Loucy (cell line): ENCODE data around the gene ZNF469.
"Not testable (repeated sequence)": the region's sequence is repeated elsewhere in the genome, so short reads cannot be mapped to it uniquely, and the experiment has no call there.

Experiments
- H2AFZ ChIP-seq: fragments of 200-600 bp; sonication (generic); 2 replicates; pipeline ENCODE4 v1.6.0; 2016; ENCODE audit warnings: antibody characterized with exemption, mild to moderate bottlenecking, low read length, moderate library complexity
- H3F3A ChIP-seq: fragments of 200-600 bp; 2 replicates; pipeline ENCODE4 v1.6.0; 2016; ENCODE audit warnings: antibody characterized with exemption, low read depth, mild to moderate bottlenecking
- H3K27me3 ChIP-seq: fragments of 200-600 bp; sonication (generic); 2 replicates; pipeline ENCODE4 v1.6.1; 2014; ENCODE audit warnings: low read length, mild to moderate bottlenecking; ENCODE audit not compliant: insufficient read depth, poor library complexity, severe bottlenecking
- H3K36me3 ChIP-seq: fragments of 200-600 bp; sonication (generic); 2 replicates; pipeline ENCODE4 v1.6.1; 2016; ENCODE audit warnings: low read length; ENCODE audit not compliant: insufficient read depth
- H3K4me1 ChIP-seq: fragments of 200-600 bp; sonication (generic); 2 replicates; pipeline ENCODE4 v1.5.1; 2014; ENCODE audit warnings: low read length, mild to moderate bottlenecking; ENCODE audit not compliant: insufficient read depth, poor library complexity, severe bottlenecking
- H3K4me2 ChIP-seq: fragments of 200-600 bp; sonication (generic); 2 replicates; pipeline ENCODE4 v1.6.0; 2014; ENCODE audit warnings: antibody characterized with exemption, low read length, low read depth, mild to moderate bottlenecking; ENCODE audit not compliant: poor library complexity, severe bottlenecking
- H3K4me3 ChIP-seq: fragments of 200-600 bp; sonication (generic); 2 replicates; pipeline ENCODE4 v1.5.1; 2014; ENCODE audit warnings: low read length, mild to moderate bottlenecking, mixed read lengths; ENCODE audit not compliant: poor library complexity, severe bottlenecking
- H3K79me2 ChIP-seq: fragments of 200-600 bp; sonication (generic); 2 replicates; pipeline ENCODE4 v1.6.1; 2014; ENCODE audit warnings: low read length; ENCODE audit not compliant: insufficient read depth
- H3K9ac ChIP-seq: fragments of 200-600 bp; sonication (generic); 2 replicates; pipeline ENCODE4 v1.6.0; 2014; ENCODE audit warnings: mild to moderate bottlenecking, low read depth, low read length, moderate library complexity; ENCODE audit not compliant: poor library complexity, severe bottlenecking
- H3K9me2 ChIP-seq: fragments of 200-600 bp; sonication (generic); replicated peaks from 2 replicates; pipeline ENCODE4 v1.6.1; 2016; ENCODE audit warnings: low read depth, low read length, mixed read lengths
- H3K9me3 ChIP-seq: fragments of 200-600 bp; sonication (generic); 2 replicates; pipeline ENCODE4 v1.6.1; 2014; ENCODE audit warnings: mild to moderate bottlenecking, antibody characterized with exemption, low read length, low read depth; ENCODE audit not compliant: insufficient read depth
- H4K20me1 ChIP-seq: fragments of 200-600 bp; sonication (generic); 2 replicates; pipeline ENCODE4 v1.6.0; 2014; ENCODE audit warnings: antibody characterized with exemption, low read length, mild to moderate bottlenecking; ENCODE audit not compliant: insufficient read depth, poor library complexity, severe bottlenecking
- EZH2phosphoT487 ChIP-seq: fragments of 200-600 bp; IDR thresholded peaks from 2 replicates; pipeline ENCODE4 v1.6.1; 2018; ENCODE audit warnings: antibody characterized with exemption, mild to moderate bottlenecking, moderate library complexity, borderline replicate concordance
- TF ChIP-seq, protein P1 (sequence below): fragments of 200-600 bp; sonication (generic); conservative IDR thresholded peaks from 2 replicates; pipeline ENCODE4 v1.5.1; 2014; ENCODE audit warnings: mild to moderate bottlenecking, antibody characterized with exemption, low read length

Gene ZNF469

DNA sequence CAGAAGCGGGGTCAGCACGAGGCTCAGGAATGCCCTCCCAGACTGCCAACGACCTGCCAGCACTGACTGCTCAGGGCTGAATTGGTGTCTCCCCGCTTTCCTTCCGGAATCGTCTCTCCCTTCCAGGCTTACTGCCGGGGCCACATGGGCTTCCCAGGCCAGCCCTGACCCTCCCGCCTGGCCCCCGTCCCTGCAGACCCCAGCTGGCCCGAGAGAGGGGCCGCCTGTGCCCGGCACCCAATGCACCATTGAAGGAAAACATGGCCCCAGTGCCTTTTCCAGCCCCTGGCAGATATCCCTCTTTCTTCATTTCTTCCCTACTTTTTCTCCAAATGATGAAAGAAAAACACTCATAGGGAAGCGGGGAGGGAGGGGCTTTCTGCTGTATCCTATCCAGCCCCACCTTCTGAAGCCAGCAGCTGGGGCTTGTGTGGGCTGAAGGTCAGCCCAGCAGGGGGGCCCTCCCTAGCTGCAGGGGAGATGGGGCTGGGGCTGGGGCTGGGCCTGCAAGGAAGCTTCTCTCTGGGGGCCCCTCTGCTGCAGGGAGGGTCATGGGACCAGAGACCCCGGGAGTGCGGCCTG lies 25.9 kb downstream of the ZNF469 start:
- Histone ChIP-seq H3K79me2 (no peaks in the 10 kb centered on the region), H3K9me3 (no peaks in the 10 kb centered on the region), H3K4me1 (no peaks in the 10 kb centered on the region), H3K36me3 (no peaks in the 10 kb centered on the region), H3K4me3 (no peak overlapping the region), H3F3A (no peaks in the 10 kb centered on the region), H3K27me3 (no peaks in the 10 kb centered on the region), H3K4me2 (no peak overlapping the region), H2AFZ (no peak overlapping the region), H4K20me1 (no peaks in the 10 kb centered on the region), H3K9ac (no peak overlapping the region), H3K9me2 (no peaks in the 10 kb centered on the region)
- TF ChIP-seq EZH2phosphoT487 = no peak
- TF ChIP-seq, protein P1, sequence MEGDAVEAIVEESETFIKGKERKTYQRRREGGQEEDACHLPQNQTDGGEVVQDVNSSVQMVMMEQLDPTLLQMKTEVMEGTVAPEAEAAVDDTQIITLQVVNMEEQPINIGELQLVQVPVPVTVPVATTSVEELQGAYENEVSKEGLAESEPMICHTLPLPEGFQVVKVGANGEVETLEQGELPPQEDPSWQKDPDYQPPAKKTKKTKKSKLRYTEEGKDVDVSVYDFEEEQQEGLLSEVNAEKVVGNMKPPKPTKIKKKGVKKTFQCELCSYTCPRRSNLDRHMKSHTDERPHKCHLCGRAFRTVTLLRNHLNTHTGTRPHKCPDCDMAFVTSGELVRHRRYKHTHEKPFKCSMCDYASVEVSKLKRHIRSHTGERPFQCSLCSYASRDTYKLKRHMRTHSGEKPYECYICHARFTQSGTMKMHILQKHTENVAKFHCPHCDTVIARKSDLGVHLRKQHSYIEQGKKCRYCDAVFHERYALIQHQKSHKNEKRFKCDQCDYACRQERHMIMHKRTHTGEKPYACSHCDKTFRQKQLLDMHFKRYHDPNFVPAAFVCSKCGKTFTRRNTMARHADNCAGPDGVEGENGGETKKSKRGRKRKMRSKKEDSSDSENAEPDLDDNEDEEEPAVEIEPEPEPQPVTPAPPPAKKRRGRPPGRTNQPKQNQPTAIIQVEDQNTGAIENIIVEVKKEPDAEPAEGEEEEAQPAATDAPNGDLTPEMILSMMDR = no peak

- Histone ChIP-seq H3K79me2 (no peaks in the 10 kb centered on the region), H3K36me3 (no peaks in the 10 kb centered on the region), H2AFZ (no peak overlapping the region), H3K4me1 (no peaks in the 10 kb centered on the region), H3K9ac (no peak overlapping the region), H3K9me2 (no peaks in the 10 kb centered on the region), H3K4me2 (no peak overlapping the region), H3K9me3 (no peaks in the 10 kb centered on the region), H3K27me3 (no peaks in the 10 kb centered on the region), H4K20me1 (no peaks in the 10 kb centered on the region), H3K4me3 (no peak overlapping the region), H3F3A (no peaks in the 10 kb centered on the region)
- TF ChIP-seq, protein P1 = no peak
- TF ChIP-seq EZH2phosphoT487 = no peak
These were observed 26.7 kb downstream of the ZNF469 start for GRCh38 chr16:88409296-88410065.

DNA sequence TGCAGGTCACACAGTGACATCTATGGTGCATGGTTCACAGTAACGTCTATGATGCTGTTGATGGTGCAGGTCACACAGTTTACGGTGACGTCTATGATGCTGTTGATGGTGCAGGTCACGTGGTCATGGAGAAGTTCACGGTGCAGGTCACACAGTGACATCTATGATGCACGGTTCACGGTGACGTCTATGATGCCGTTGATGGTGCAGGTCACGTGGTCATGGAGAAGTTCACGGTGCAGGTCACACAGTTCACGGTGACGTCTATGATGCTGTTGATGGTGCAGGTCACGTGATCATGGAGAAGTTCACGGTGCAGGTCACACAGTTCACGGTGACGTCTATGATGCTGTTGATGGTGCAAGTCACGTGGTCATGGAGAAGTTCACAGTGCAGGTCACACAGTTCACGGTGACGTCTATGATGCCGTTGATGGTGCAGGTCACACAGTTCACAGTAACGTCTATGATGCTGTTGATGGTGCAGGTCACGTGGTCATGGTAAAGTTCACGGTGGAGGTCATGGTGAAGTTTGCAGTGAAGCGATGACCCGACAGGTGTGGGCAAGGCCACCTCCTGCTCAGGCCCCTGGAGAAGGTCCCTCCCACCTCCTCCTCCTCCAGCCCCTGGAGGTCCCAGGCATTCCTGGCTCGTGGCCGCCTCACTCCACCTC lies 27.7 kb downstream of the ZNF469 start:
- H3K9me2 ChIP-seq, H3F3A ChIP-seq, H3K36me3 ChIP-seq, H3K27me3 ChIP-seq, H3K79me2 ChIP-seq, H2AFZ ChIP-seq, H3K4me3 ChIP-seq, H3K4me1 ChIP-seq, H3K4me2 ChIP-seq, H4K20me1 ChIP-seq, H3K9ac ChIP-seq, H3K9me3 ChIP-seq: not testable (repeated sequence)
